ENCODE results near the gene LSM14B. TPM values are rescaled to one million over a fixed set of nuclear protein-coding genes. Genes with fewer than 3 reads are reported as not detected.

LSM14B gene
- total RNA-seq, 1 experiment from 2014 or later: 40.4 TPM

DNA sequence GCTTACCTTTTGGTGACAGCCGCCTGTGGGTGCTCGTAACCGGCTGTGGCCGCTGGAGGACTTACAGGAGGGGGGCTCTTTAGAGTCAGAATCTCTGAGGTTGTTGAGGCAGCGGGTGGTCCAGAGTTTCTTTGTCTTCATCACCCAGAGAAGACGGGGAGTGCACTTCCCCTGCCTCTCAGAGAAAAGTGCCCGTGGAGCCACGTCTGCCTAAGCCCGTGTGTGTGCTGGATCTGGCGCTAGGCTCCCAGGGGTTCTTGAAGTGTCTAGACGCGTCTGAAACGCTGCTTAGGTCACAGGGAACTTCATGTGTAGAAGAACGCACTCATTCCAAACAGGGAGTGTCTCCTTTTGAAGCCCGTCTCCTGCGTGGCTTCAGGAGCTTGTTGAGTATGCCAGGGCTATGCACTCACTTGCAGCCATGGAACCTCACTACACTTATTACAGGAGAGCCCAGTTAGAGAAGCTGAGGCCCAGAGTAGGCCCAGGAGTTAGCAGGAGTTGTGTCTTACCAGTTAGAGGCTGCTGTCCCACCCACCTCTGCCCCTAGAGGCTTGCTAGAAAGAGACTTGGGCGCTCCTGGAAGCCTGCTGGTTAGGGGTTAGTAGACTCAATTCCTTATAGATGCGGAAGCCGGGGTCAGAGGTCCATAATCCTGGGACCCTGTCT is 1.3 kb downstream of the LSM14B start:
- in situ Hi-C loops (cut with HindIII; ENCODE audit: low pct_unique_long_range_greater_than_20kb, low sequenced_read_pairs): no loop called here

DNA sequence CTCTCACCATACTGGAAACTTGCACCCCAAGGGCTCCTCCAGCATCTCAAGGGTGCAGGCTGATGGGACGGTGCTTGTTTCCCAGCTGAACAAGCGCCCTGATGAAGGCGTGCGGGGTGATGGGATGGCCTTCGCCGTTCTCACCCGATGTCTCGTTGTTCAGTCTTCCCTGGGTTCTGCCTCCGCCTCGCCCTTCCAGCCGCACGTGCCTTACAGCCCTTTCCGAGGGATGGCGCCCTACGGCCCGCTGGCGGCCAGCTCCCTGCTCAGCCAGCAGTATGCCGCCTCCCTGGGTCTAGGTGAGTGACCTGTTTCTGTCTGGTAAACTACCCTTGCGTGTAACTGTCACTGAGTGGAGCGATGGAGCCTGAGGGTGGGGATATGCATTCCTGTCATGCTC is 3.9 kb downstream of the LSM14B start:
- in situ Hi-C loops (cut with HindIII; ENCODE audit: low pct_unique_long_range_greater_than_20kb, low sequenced_read_pairs): no loop called here
- no peak for DNase-seq (ENCODE audit: low read depth, low spot score)

More for the DNA sequence above, 1.3 kb downstream of the LSM14B start:
- DNase-seq (ENCODE audit: low read depth, low spot score): no peak

DNA sequence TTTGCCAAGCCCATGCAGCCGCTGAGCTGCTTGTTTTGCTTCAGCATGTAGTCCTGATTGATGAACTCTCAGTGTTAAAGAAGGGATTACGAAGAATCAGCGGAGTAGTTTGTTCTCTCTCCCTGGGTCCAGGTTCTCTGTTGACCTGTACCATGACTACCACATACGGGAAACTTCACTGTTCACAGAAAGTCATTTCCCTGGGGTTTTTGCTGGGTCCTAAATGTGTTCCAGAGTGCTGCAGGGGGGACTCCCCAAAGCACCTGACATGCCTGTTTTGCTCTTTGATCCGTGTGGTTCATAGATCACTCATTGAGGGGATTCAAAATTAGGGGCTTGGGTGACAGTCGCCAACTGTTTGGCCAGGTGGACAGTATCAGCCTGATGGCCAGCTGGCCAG is 5.5 kb downstream of the LSM14B start:
- in situ Hi-C loops (cut with HindIII; ENCODE audit: low pct_unique_long_range_greater_than_20kb, low sequenced_read_pairs): no loop called here

DNA sequence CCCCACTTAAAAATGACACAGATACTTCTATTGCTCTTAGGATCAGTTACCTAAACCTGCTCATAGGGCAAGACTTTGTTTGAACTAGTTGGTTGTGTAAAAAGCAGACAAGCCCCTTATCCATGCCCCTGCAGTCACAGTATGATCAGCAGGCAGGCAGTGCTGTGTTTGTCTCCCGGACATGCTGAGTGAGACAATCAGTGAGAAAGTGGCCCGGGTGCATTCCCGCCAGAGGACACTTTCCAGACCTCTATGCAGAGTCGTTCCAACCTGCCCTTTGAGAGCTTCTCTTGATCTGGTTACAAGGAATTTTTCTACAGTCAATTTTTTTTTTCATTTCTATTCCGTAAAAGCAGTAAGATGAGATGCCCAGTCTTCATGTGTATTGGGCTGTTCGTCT is 6.2 kb downstream of the LSM14B start:
- in situ Hi-C loops (cut with HindIII; ENCODE audit: low pct_unique_long_range_greater_than_20kb, low sequenced_read_pairs): no loop called here
- DNase-seq (ENCODE audit: low read depth, low spot score): no peak

More for the DNA sequence above, 5.5 kb downstream of the LSM14B start:
- no peak for DNase-seq (ENCODE audit: low read depth, low spot score)

DNA sequence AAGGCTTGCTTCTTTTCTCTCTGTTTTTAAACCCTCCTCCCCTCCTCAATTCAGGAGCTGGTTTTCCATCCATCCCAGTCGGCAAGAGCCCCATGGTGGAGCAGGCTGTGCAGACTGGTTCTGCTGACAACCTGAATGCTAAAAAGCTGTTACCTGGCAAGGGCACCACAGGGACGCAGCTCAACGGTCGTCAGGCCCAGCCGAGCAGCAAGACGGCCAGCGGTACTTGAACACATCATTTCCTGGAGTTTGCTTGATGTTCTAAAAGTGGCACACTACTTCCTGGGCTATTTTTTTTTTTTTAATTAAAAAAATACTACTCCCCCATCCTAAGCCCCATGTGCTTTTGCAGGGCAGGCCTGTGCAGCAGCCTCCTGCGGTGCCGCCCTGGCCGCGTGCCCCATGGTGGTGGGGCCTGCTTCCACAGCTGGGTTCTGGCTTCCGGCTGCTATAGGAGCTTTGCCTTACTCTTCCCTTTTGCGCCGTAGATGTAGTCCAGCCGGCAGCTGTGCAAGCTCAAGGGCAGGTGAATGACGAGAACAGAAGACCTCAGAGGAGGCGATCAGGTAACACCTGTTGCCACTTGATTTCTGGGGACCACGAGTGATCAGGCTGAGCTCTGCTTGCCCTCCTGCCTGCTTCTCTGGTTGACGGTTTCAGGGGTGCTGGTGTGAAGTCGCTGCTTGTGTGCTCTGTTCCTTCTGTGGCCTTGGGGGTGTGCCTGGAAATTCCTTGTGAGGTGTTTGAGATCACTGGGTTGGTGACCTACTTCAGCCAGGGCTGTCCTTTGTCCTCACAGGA is 7.7 kb downstream of the LSM14B start:
- in situ Hi-C loops (cut with HindIII; ENCODE audit: low pct_unique_long_range_greater_than_20kb, low sequenced_read_pairs): no loop called here
- no peak for DNase-seq (ENCODE audit: low read depth, low spot score)

DNA sequence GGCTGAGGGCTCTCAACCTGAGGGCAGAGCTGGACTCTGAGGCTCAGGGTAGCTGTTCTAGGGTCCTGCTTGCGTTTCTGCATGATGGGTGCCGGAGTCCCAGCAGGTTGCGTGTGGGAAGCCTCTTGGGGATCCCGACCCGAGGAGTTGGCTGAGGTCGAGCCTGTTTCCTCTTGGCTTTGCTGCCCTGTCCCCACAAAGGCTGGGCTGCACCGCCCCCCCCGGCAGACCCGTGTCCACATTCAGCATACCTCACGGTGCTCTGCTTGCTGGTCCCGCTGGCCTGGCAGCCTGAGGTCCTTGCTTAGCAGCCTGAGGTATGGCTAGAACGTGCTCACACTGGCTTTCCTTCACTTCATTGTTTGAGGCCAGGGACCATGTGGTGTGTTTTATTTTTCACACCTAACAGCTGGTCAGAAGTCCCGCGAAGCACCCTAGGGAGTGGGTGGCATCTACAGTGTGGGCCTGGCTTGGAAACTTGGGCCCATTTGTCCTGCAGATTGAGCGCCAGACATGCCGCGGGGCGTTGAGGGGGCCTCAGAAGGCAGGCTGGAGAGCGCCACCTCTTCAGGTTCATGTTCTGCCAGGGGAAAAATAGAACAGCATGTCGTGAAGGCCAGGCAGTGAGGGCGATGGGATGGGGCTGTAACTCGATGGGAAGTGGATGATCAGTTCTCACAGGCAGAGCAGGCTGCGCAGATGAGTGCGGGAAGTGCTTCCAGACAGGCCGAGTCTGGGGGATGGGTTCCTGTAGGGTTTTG is 9.5 kb downstream of the LSM14B start:
- no peak for DNase-seq (ENCODE audit: low read depth, low spot score)
- in situ Hi-C loops (cut with HindIII; ENCODE audit: low pct_unique_long_range_greater_than_20kb, low sequenced_read_pairs): no loop called here

DNA sequence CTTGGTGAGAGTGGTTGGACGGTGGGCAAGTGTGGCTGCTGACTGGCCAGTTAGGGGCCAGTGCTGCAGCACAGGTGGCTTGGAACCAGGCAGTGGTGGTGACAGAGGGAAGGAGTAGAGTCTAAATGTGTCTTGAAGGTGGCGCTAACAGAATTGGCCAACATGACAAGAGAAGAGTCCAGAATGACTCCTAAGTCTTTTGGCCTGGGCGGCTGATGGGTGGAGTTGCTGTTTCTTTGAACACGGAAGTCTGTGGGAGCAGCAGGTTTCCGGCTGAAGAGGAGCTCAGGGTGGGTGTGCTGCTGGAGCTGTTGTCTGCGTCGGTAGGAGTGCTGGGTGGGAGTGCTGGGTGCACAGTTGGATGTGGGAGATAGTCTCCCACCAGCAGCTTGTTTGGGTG is 10.1 kb downstream of the LSM14B start:
- in situ Hi-C loops (cut with HindIII; ENCODE audit: low pct_unique_long_range_greater_than_20kb, low sequenced_read_pairs): no loop called here
- no peak for DNase-seq (ENCODE audit: low read depth, low spot score)

DNA sequence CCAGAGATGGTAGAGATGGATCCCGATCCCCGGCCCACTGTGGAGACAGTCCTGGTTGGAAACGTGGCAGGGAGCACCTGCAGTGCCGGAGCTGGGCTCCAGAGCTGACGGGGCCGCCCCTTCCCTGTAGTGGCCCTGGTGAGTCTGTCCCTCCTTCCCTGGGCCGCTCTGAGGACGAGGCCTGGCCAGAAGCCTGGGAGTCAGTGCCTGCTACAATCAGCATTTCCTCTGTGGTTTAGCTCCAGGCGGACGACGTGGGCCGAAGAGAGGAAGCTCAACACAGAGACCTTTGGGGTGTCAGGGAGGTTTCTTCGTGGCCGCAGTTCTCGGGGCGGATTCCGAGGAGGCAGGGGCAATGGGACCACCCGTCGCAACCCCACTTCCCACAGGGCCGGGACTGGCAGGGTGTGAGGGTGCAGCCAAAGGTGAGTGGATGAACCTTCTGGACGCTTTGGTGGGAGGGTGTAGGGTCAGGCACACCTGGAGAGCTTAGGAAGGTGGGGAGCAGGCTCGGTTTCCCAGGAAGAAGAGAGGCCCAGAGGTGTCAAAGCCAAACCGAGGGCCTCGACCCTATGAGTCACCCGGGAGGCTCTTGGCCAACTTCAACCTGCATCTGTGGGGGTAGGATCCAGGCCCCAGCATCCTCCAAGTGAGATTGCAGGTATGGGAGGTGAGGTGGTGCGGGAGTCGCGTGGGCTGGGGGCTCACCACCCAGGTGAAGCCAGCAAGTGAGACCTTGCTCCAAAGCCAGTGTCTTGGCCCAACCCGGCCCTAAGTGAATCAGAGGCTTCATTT is 11.0 kb downstream of the LSM14B start:
- DNase-seq (ENCODE audit: low read depth, low spot score): no peak
- in situ Hi-C loops (cut with HindIII; ENCODE audit: low pct_unique_long_range_greater_than_20kb, low sequenced_read_pairs): no loop called here

DNA sequence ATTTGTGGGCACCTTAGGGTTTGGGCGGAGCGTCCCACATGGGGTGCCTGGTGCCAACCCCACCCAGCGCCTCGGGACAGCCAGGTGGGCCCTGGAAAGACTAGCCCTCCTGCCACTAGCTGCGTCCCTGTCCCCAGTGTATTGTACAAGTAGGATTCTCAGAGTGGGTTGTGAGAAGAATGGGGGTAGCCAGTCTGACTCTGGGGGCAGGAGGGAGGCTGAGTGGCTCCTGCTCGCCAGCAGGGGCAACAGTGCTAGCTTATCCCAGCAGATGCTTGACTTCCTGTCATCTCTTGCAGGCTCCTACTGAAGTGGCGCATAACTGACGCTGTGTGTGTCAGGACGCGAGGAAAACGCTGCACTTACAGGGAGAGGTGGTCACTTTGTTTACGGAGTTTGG is 11.6 kb downstream of the LSM14B start:
- no peak for DNase-seq (ENCODE audit: low read depth, low spot score)
- in situ Hi-C loops (cut with HindIII; ENCODE audit: low pct_unique_long_range_greater_than_20kb, low sequenced_read_pairs): no loop called here

DNA sequence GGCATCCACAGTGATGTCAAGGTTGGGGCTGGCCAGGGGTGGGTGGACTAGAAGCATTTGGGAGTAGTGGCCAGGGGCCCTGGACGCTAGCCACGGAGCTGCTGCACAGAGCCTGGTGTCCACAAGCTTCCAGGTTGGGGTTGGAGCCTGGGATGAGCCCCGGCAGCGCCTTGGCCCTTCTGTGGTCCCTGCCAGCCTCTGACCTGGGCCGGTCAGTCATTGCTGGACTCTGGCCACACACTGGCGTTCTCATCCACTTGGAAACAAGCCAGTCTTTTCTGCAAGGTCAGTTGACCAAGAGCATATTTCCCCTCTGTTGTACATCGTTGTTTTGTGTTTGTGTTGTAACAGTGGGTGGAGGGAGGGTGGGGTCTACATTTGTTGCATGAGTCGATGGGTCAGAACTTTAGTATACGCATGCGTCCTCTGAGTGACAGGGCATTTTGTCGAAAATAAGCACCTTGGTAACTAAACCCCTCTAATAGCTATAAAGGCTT is 12.5 kb downstream of the LSM14B start:
- no peak for DNase-seq (ENCODE audit: low read depth, low spot score)
- in situ Hi-C loops (cut with HindIII; ENCODE audit: low pct_unique_long_range_greater_than_20kb, low sequenced_read_pairs): no loop called here

DNA sequence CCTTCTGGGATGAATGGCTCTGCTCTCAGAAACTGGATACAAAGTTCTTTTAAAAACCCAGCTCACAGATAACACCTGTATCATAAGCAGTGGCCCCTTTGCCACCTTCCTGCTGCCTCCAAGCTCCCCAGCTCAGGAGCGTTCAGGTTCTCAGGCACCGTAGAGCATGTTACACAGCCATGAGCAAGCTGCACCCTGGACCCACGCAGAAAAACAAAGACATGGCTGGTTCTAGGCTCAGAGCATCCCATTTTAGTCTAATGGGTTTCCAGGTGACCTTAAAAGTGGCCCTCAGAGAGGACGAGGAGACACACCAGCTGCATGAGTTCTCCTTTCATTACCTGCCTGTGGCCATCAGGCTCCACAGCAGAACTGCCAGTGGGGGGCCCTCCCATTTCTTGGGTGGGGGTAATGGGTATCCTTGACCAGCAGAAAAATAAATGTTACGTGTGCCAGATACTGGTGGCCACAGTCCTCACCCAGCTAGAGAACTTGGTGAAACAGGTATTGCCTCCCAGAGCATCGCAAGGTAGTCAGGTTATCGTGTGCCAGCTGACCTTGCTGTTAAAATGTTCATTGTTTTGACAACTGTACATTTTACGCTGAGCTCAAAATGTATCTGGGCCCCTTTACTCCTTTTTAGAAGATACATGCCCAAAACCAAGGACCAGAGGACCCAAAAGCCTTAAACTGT is 13.4 kb downstream of the LSM14B start:
- in situ Hi-C loops (cut with HindIII; ENCODE audit: low pct_unique_long_range_greater_than_20kb, low sequenced_read_pairs): no loop called here
- DNase-seq (ENCODE audit: low read depth, low spot score): no peak

DNA sequence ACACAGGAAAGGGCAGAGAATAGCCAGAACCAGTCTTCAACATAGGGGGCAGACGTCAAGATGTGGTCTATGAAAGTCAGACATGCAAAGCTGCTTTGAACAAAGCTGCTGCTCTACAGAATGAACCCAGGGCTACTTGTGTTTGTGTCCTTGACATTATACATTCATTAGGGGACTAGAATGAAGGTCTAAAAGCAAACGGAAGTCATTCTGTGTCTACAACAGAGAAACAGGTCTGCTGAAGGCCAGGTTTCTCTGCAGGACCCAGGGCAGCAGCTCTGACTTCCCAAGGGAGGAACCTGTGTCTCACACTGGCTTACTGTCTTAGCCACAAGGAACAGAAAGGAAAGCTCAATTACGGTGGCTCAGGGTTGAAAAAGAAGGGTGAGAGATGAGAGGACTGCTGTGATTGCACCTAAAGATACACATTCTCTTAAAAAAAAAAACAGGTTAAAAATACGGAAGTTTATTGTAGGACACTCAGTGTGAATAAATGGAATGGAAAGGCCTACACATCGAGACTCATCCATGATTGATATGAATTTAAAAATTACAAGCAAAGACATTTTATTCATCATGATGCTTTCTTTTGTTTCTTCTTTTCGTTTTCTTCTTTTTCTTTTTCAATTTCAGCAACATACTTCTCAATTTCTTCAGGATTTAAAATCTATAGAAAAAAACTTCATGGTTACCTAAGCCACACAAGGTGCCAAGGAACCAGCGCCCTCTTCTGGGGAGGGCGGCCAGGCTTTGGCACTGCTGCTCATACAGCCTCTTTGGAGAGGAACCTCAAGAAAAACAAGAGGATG is 14.2 kb downstream of the LSM14B start:
- in situ Hi-C loops (cut with HindIII; ENCODE audit: low pct_unique_long_range_greater_than_20kb, low sequenced_read_pairs): no loop called here
- peak; percentile 84 for DNase-seq (ENCODE audit: low read depth, low spot score)

DNA sequence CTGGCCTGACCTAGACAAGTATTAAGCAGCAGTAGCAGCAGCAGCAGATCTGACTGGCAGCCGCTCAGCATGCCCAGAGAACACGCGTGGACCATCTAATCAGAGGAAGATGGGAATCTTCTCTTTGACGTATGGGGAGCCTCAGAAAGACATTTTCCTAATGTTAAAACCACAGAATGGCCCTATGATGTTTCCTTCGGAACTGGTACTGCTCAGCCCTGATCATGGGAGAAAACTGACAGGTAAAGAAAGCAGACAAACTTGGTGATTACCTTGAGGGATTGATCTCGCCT is 14.8 kb downstream of the LSM14B start:
- no peak for DNase-seq (ENCODE audit: low read depth, low spot score)
- in situ Hi-C loops (cut with HindIII; ENCODE audit: low pct_unique_long_range_greater_than_20kb, low sequenced_read_pairs): no loop called here

DNA sequence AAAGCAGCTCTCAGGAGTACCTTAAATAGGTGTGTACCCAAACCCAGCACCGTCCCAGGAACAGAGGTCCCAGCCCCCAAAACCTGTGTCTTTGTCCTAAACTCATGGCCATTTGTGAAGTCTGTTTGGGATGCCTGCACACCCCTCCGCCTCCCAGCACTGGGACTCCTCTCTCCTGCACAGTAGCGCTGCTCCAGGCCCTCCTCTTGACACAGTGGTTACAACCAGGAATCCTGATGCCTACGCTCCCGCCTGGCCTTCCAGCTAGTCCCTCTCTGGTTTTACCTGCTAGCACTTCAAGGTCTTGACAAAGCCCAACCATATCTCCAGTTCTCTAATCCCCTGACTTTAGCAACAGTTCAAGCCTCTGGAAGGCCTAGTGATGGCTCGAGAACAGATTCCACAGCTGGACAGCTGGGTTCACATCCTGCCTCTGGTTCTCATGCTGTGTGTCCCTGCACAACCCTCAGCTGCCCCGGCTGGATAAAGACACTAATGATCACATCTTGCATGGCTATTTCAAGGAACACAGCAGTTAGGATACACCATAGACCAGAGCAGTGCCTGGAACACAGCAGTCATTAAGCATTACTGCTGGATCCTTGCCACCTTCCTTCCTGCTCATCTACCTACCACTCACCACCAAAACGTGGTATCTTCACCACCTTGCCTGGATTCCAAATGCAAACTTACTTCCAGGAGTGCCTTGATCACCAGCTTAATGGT is 15.4 kb downstream of the LSM14B start:
- in situ Hi-C loops (cut with HindIII; ENCODE audit: low pct_unique_long_range_greater_than_20kb, low sequenced_read_pairs): no loop called here
- DNase-seq (ENCODE audit: low read depth, low spot score): no peak

DNA sequence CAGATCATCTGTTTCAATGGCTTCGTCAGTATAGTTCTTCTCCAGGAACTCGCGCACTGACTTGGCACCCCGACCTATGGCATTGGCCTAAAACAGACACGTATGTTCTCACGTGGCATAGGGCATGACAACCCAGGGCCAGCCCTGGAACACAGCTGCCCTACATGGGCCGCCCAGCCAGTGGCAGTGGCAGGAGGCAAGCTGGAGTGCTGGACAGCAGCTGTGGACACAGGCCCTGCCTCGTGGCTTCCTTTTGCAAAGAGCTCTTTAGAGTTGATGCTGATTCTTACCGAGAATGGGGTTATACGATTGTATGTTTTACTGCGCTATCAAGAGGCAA is 15.9 kb downstream of the LSM14B start:
- in situ Hi-C loops (cut with HindIII; ENCODE audit: low pct_unique_long_range_greater_than_20kb, low sequenced_read_pairs): no loop called here
- no peak for DNase-seq (ENCODE audit: low read depth, low spot score)

DNA sequence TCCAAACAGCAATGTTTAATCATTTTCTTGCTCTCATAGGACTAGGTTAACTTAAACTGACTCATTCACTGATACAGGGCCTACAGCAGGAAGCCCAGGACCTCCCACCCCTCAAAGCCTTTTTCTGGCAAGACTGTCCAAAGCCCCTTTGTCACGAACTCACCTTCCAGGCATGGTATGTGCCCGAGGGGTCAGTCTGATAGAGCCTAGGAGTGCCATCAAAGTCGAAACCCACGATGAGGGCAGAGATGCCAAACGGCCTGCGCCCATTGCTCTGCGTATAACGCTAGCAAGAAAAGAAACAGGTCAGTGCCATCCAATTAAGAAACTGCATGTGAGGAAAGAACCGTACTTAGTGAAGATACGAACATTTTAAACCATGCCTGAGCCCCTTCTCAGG is 16.6 kb downstream of the LSM14B start:
- in situ Hi-C loops (cut with HindIII; ENCODE audit: low pct_unique_long_range_greater_than_20kb, low sequenced_read_pairs): no loop called here
- DNase-seq (ENCODE audit: low read depth, low spot score): no peak

All from SK-MEL-5 (cell line).